HepG2 (cell line): Measurements from ENCODE around the gene ACTN4. TPM values are rescaled to one million over a fixed set of nuclear protein-coding genes. Genes with fewer than 3 reads are reported as not detected.
A peak's percentile ranks its signal among the peaks of the same experiment; 100 is the strongest.

Experiments
- ETV6 ChIP-seq: sonication (generic); formaldehyde crosslinking; conservative IDR thresholded peaks from 2 replicates; pipeline ENCODE4 v1.4.0; 2020; ENCODE audit warnings: missing genetic modification reagents
- HOXA5 ChIP-seq: sonication (generic); formaldehyde crosslinking; IDR thresholded peaks from 2 replicates; pipeline ENCODE4 v1.4.0; 2020; ENCODE audit warnings: missing genetic modification reagents
- ISX ChIP-seq: sonication (generic); formaldehyde crosslinking; conservative IDR thresholded peaks from 2 replicates; pipeline ENCODE4 v1.5.0; 2020; ENCODE audit warnings: missing genetic modification reagents
- MATR3 ChIP-seq: sonication (generic); formaldehyde crosslinking; IDR thresholded peaks from 2 replicates; pipeline ENCODE4 v1.4.0; 2020; ENCODE audit warnings: missing genetic modification reagents
- NCOR1 ChIP-seq: fragments of 200-600 bp; sonication (generic); IDR thresholded peaks from 2 replicates; pipeline ENCODE4 v1.7.0; 2017; ENCODE audit warnings: antibody characterized with exemption, low read length, borderline replicate concordance
- PHF8 ChIP-seq: sonication (generic); formaldehyde crosslinking; IDR thresholded peaks from 2 replicates; pipeline ENCODE4 v1.5.0; 2020; ENCODE audit warnings: missing genetic modification reagents
- SP1 ChIP-seq, 2 experiments: fragments of 450-650 bp in 1 of 2; sonication (generic) in 1 of 2; formaldehyde crosslinking in 1 of 2; IDR thresholded peaks; 2 replicates each; pipeline versions ENCODE4 v1.4.0 to v1.6.1; 2016 to 2020; ENCODE audit warnings: missing genetic modification reagents in 1 of 2
- THAP11 ChIP-seq: IDR thresholded peaks from 2 replicates; pipeline ENCODE4 v1.6.1; 2016; ENCODE audit warnings: missing biosample characterization, missing genetic modification reagents
- ZNF121 ChIP-seq: sonication (generic); formaldehyde crosslinking; IDR thresholded peaks from 2 replicates; pipeline ENCODE4 v1.5.0; 2020; ENCODE audit warnings: mild to moderate bottlenecking, missing genetic modification reagents
- ZNF274 ChIP-seq: sonication (generic); formaldehyde crosslinking; IDR thresholded peaks from 2 replicates; pipeline ENCODE4 v1.5.1; 2020; ENCODE audit warnings: mild to moderate bottlenecking, missing genetic modification reagents
- ZNF549 ChIP-seq: sonication (generic); formaldehyde crosslinking; IDR thresholded peaks from 2 replicates; pipeline ENCODE4 v1.5.0; 2020; ENCODE audit warnings: missing genetic modification reagents
- ZNF558 ChIP-seq: sonication (generic); formaldehyde crosslinking; IDR thresholded peaks from 2 replicates; pipeline ENCODE4 v1.9.0; 2022; ENCODE audit warnings: mild to moderate bottlenecking, missing genetic modification reagents, borderline replicate concordance
- polyA plus RNA-seq, 8 experiments: library from polyadenylated mRNA; depleted of rRNA in 3 of 8; stranded (reverse) in 7 of 8; unstranded in 1 of 8; fragments of >200 nt; fragmentation: Illumina TruSeq in 4 of 8; extraction: Trizol in 4 of 8; gene quantifications; 2 replicates each; pipeline versions ENCODE4 v1.2.1 to v1.2.3, GENCODE V29; 2011 to 2016; ENCODE audit warnings: low read depth in 4 of 8, missing spikeins in 1 of 8, mixed read lengths in 1 of 8; ENCODE audit not compliant: insufficient read depth in 1 of 8
- total RNA-seq, 5 experiments: library from RNA; depleted of rRNA; stranded (reverse); fragments of >200 nt; fragmentation: Illumina TruSeq; extraction: Trizol; gene quantifications; 2 replicates each; pipeline ENCODE4 v1.2.3, GENCODE V29; 2016; ENCODE audit warnings: low read depth in 1 of 5
- TF ChIP-seq, protein P1 (sequence below): sonication (generic); formaldehyde crosslinking; conservative IDR thresholded peaks from 2 replicates; pipeline ENCODE4 v1.4.0; 2020; ENCODE audit warnings: mild to moderate bottlenecking, missing genetic modification reagents, moderate library complexity
- TF ChIP-seq, protein P2 (sequence below): sonication (generic); formaldehyde crosslinking; IDR thresholded peaks from 2 replicates; pipeline ENCODE4 v1.8.0; 2022; ENCODE audit warnings: low read depth, missing genetic modification reagents
- TF ChIP-seq, protein P3 (sequence below): sonication (generic); formaldehyde crosslinking; conservative IDR thresholded peaks from 2 replicates; pipeline ENCODE4 v1.4.0; 2020; ENCODE audit warnings: missing genetic modification reagents
- TF ChIP-seq, protein P4 (sequence below): IDR thresholded peaks from 2 replicates; pipeline ENCODE4 v1.6.1; 2016; ENCODE audit warnings: low read depth, missing genetic modification reagents, missing compliant biosample characterization

ACTN4 gene
- total and polyA plus RNA-seq, 2 of the 13 experiments (the other 11 are each of a cell fraction or from before 2014, with no cell fraction given) = 171 to 192 TPM

GRCh38 chr19:38658462-38659306 is 11.2 kb downstream of the ACTN4 start (continued):
- no peak for TF ChIP-seq ZNF274 (CRISPR knock-in tag)
- TF ChIP-seq NCOR1 = peak; percentile 66; the same call in 1 of the 2 replicates
- no peak for TF ChIP-seq ISX (CRISPR knock-in tag)
- no peak for TF ChIP-seq ZNF558 (CRISPR knock-in tag)
- TF ChIP-seq ZNF549 (CRISPR knock-in tag) = no peak
- TF ChIP-seq ETV6 (CRISPR knock-in tag) = no peak
- no peak for TF ChIP-seq ZNF121
- TF ChIP-seq THAP11 = peak; percentile 27; the same call in 1 of the 2 replicates
- TF ChIP-seq, protein P1, sequence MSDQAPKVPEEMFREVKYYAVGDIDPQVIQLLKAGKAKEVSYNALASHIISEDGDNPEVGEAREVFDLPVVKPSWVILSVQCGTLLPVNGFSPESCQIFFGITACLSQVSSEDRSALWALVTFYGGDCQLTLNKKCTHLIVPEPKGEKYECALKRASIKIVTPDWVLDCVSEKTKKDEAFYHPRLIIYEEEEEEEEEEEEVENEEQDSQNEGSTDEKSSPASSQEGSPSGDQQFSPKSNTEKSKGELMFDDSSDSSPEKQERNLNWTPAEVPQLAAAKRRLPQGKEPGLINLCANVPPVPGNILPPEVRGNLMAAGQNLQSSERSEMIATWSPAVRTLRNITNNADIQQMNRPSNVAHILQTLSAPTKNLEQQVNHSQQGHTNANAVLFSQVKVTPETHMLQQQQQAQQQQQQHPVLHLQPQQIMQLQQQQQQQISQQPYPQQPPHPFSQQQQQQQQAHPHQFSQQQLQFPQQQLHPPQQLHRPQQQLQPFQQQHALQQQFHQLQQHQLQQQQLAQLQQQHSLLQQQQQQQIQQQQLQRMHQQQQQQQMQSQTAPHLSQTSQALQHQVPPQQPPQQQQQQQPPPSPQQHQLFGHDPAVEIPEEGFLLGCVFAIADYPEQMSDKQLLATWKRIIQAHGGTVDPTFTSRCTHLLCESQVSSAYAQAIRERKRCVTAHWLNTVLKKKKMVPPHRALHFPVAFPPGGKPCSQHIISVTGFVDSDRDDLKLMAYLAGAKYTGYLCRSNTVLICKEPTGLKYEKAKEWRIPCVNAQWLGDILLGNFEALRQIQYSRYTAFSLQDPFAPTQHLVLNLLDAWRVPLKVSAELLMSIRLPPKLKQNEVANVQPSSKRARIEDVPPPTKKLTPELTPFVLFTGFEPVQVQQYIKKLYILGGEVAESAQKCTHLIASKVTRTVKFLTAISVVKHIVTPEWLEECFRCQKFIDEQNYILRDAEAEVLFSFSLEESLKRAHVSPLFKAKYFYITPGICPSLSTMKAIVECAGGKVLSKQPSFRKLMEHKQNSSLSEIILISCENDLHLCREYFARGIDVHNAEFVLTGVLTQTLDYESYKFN (CRISPR knock-in tag) = peak; percentile 49; the same call in 1 of the 2 replicates
- TF ChIP-seq, protein P2, sequence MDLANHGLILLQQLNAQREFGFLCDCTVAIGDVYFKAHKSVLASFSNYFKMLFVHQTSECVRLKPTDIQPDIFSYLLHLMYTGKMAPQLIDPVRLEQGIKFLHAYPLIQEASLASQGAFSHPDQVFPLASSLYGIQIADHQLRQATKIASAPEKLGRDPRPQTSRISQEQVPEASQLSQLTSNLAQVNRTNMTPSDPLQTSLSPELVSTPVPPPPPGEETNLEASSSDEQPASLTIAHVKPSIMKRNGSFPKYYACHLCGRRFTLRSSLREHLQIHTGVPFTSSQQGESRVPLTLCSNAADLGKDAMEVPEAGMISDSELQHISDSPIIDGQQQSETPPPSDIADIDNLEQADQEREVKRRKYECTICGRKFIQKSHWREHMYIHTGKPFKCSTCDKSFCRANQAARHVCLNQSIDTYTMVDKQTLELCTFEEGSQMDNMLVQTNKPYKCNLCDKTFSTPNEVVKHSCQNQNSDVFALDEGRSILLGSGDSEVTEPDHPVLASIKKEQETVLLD (CRISPR knock-in tag) = no peak
- no peak for TF ChIP-seq HOXA5 (CRISPR knock-in tag)
- TF ChIP-seq, protein P3, sequence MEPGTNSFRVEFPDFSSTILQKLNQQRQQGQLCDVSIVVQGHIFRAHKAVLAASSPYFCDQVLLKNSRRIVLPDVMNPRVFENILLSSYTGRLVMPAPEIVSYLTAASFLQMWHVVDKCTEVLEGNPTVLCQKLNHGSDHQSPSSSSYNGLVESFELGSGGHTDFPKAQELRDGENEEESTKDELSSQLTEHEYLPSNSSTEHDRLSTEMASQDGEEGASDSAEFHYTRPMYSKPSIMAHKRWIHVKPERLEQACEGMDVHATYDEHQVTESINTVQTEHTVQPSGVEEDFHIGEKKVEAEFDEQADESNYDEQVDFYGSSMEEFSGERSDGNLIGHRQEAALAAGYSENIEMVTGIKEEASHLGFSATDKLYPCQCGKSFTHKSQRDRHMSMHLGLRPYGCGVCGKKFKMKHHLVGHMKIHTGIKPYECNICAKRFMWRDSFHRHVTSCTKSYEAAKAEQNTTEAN (CRISPR knock-in tag) = no peak
- no peak for TF ChIP-seq PHF8
- TF ChIP-seq SP1 (IDR thresholded peaks at IDR 0.05) = no peak
- no peak for TF ChIP-seq SP1 (CRISPR knock-in tag; IDR thresholded peaks at IDR 0.05)
- TF ChIP-seq MATR3 (CRISPR knock-in tag) = no peak
- TF ChIP-seq, protein P4, sequence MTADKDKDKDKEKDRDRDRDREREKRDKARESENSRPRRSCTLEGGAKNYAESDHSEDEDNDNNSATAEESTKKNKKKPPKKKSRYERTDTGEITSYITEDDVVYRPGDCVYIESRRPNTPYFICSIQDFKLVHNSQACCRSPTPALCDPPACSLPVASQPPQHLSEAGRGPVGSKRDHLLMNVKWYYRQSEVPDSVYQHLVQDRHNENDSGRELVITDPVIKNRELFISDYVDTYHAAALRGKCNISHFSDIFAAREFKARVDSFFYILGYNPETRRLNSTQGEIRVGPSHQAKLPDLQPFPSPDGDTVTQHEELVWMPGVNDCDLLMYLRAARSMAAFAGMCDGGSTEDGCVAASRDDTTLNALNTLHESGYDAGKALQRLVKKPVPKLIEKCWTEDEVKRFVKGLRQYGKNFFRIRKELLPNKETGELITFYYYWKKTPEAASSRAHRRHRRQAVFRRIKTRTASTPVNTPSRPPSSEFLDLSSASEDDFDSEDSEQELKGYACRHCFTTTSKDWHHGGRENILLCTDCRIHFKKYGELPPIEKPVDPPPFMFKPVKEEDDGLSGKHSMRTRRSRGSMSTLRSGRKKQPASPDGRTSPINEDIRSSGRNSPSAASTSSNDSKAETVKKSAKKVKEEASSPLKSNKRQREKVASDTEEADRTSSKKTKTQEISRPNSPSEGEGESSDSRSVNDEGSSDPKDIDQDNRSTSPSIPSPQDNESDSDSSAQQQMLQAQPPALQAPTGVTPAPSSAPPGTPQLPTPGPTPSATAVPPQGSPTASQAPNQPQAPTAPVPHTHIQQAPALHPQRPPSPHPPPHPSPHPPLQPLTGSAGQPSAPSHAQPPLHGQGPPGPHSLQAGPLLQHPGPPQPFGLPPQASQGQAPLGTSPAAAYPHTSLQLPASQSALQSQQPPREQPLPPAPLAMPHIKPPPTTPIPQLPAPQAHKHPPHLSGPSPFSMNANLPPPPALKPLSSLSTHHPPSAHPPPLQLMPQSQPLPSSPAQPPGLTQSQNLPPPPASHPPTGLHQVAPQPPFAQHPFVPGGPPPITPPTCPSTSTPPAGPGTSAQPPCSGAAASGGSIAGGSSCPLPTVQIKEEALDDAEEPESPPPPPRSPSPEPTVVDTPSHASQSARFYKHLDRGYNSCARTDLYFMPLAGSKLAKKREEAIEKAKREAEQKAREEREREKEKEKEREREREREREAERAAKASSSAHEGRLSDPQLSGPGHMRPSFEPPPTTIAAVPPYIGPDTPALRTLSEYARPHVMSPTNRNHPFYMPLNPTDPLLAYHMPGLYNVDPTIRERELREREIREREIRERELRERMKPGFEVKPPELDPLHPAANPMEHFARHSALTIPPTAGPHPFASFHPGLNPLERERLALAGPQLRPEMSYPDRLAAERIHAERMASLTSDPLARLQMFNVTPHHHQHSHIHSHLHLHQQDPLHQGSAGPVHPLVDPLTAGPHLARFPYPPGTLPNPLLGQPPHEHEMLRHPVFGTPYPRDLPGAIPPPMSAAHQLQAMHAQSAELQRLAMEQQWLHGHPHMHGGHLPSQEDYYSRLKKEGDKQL (CRISPR knock-in tag) = no peak
